WTC11 (cell line): ENCODE measurements around the gene ANXA8. TPM values are rescaled to one million over a fixed set of nuclear protein-coding genes. Genes with fewer than 3 reads are reported as not detected.
"Not testable (repeated sequence)": the region's sequence is repeated elsewhere in the genome, so short reads cannot be mapped to it uniquely, and the experiment has no call there.

Experiments
- ATAC-seq: fragments of 200-7000 bp; cut with Tn5 transposase; 2 replicates; pipeline ENCODE4 v1.10.0; 2021; ENCODE audit warnings: mild to moderate bottlenecking, moderate library complexity
- Bru-seq: library from RNA; stranded (reverse); fragments of 400-500 nt; gene quantifications from one replicate; lab custom pipeline; 2021; lab: Mats Ljungman, UMichigan
- CTCF ChIA-PET: fragments of 300-600 bp; sonication (Branson Sonifier 250); formaldehyde crosslinking; loops from one replicate; lab custom pipeline; 2021; ENCODE audit warnings: antibody characterized with exemption; lab: Charles Lee
- POLR2A ChIA-PET: fragments of 350-600 bp; sonication (Branson Sonifier 250); formaldehyde crosslinking; loops from one replicate; lab custom pipeline; 2021; ENCODE audit warnings: antibody characterized with exemption; lab: Charles Lee
- DNase-seq: peaks from one replicate; pipeline ENCODE4 v3.0.0; 2021; ENCODE audit warnings: low spot score
- H3K27ac Mint-ChIP-seq: 2 replicates; pipeline ENCODE4 v1.8.0; 2021; ENCODE audit warnings: mixed read lengths
- H3K27me3 Mint-ChIP-seq: 2 replicates; pipeline ENCODE4 v1.8.0; 2021; ENCODE audit warnings: low read depth, mild to moderate bottlenecking, moderate library complexity, mixed read lengths
- H3K36me3 Mint-ChIP-seq: 2 replicates; pipeline ENCODE4 v1.8.0; 2021; ENCODE audit warnings: mixed read lengths
- H3K4me1 Mint-ChIP-seq: 2 replicates; pipeline ENCODE4 v1.8.0; 2022; ENCODE audit warnings: mixed read lengths
- H3K4me3 Mint-ChIP-seq: 2 replicates; pipeline ENCODE4 v1.8.0; 2021; ENCODE audit warnings: mild to moderate bottlenecking, moderate library complexity, mixed read lengths
- H3K9me3 Mint-ChIP-seq: 2 replicates; pipeline ENCODE4 v1.8.0; 2021; ENCODE audit warnings: mixed read lengths
- long read RNA-seq, 3 experiments: library from RNA in 1 of 3; library from capped mRNA in 1 of 3; library from polyadenylated mRNA in 1 of 3; unstranded in 2 of 3; stranded (forward) in 1 of 3; transcript quantifications; one replicate each; pipeline ENCODE4 v2.0.0, GENCODE V29; 2021
- total RNA-seq: library from RNA; stranded (reverse); gene quantifications from 3 replicates; pipeline ENCODE4 v1.2.3, GENCODE V29; 2021

Gene ANXA8
- 0.18 to 0.20 TPM in 2 of 3 replicates, not detected in the other for total RNA-seq
- Bru-seq, nascent RNA: percentile 4 among the genes with signal in this experiment
- long read RNA-seq, experiment 1: 0 reads
- long read RNA-seq, experiment 2: 0 reads
- long read RNA-seq, experiment 3: 0 reads

- H3K4me3 Mint-ChIP-seq, ATAC-seq, POLR2A ChIA-PET, H3K4me1 Mint-ChIP-seq, H3K27me3 Mint-ChIP-seq, H3K36me3 Mint-ChIP-seq, H3K27ac Mint-ChIP-seq, H3K9me3 Mint-ChIP-seq, DNase-seq, CTCF ChIA-PET: not testable (repeated sequence)
Observed at GRCh38 chr10:47483923-47484322, at the start of gene ANXA8. Gene ANXA8 (minus strand): TSS chr10:47484115. CDS start chr10:47483933, 182 bp downstream.

- ATAC-seq, H3K27me3 Mint-ChIP-seq, H3K4me3 Mint-ChIP-seq, CTCF ChIA-PET, H3K36me3 Mint-ChIP-seq, DNase-seq, H3K27ac Mint-ChIP-seq, H3K9me3 Mint-ChIP-seq, POLR2A ChIA-PET, H3K4me1 Mint-ChIP-seq: not testable (repeated sequence)
Observed at GRCh38 chr10:47523475-47523874, 39.6 kb upstream of the ANXA8 start, which contains the start of gene AGAP9. Gene AGAP9 (minus strand): TSS chr10:47523638. CDS start chr10:47523526, 112 bp downstream.

- H3K36me3 Mint-ChIP-seq, POLR2A ChIA-PET: not testable (repeated sequence)
Observed at GRCh38 chr10:47502313-47502712, 18.4 kb upstream of the ANXA8 start.

GRCh38 chr10:47494226-47494625 lies 10.3 kb upstream of the ANXA8 start:
- H3K9me3 Mint-ChIP-seq, CTCF ChIA-PET, H3K4me1 Mint-ChIP-seq, ATAC-seq, POLR2A ChIA-PET, H3K4me3 Mint-ChIP-seq, DNase-seq, H3K36me3 Mint-ChIP-seq, H3K27me3 Mint-ChIP-seq, H3K27ac Mint-ChIP-seq: not testable (repeated sequence)

More at GRCh38 chr10:47502313-47502712, 18.4 kb upstream of the ANXA8 start:
- CTCF ChIA-PET, H3K4me3 Mint-ChIP-seq, H3K9me3 Mint-ChIP-seq, H3K27ac Mint-ChIP-seq, DNase-seq, ATAC-seq, H3K4me1 Mint-ChIP-seq, H3K27me3 Mint-ChIP-seq: not testable (repeated sequence)

- CTCF ChIA-PET, H3K27ac Mint-ChIP-seq, DNase-seq, ATAC-seq, H3K36me3 Mint-ChIP-seq, H3K4me1 Mint-ChIP-seq, H3K27me3 Mint-ChIP-seq, POLR2A ChIA-PET, H3K9me3 Mint-ChIP-seq, H3K4me3 Mint-ChIP-seq: not testable (repeated sequence)
Observed at GRCh38 chr10:47491600-47491999, 7.7 kb upstream of the ANXA8 start, which contains the start of gene FAM25G. Gene FAM25G (minus strand): TSS chr10:47491700. CDS start chr10:47491674, 26 bp downstream.

GRCh38 chr10:47489630-47490029 lies 5.7 kb upstream of the ANXA8 start:
- H3K27me3 Mint-ChIP-seq, H3K36me3 Mint-ChIP-seq, CTCF ChIA-PET, H3K9me3 Mint-ChIP-seq, H3K4me3 Mint-ChIP-seq, DNase-seq, H3K27ac Mint-ChIP-seq, H3K4me1 Mint-ChIP-seq, ATAC-seq, POLR2A ChIA-PET: not testable (repeated sequence)

GRCh38 chr10:47485943-47486342 lies 2.0 kb upstream of the ANXA8 start:
- H3K27ac Mint-ChIP-seq, CTCF ChIA-PET, POLR2A ChIA-PET: not testable (repeated sequence)

GRCh38 chr10:47484786-47485185 lies 871 bp upstream of the ANXA8 start:
- DNase-seq, H3K9me3 Mint-ChIP-seq, H3K4me1 Mint-ChIP-seq, H3K27me3 Mint-ChIP-seq, H3K27ac Mint-ChIP-seq, ATAC-seq, H3K4me3 Mint-ChIP-seq, CTCF ChIA-PET, H3K36me3 Mint-ChIP-seq, POLR2A ChIA-PET: not testable (repeated sequence)

More at GRCh38 chr10:47485943-47486342, 2.0 kb upstream of the ANXA8 start:
- not testable (repeated sequence) for ATAC-seq, DNase-seq, H3K36me3 Mint-ChIP-seq, H3K9me3 Mint-ChIP-seq, H3K4me1 Mint-ChIP-seq, H3K27me3 Mint-ChIP-seq, H3K4me3 Mint-ChIP-seq

- H3K4me1 Mint-ChIP-seq, POLR2A ChIA-PET, H3K4me3 Mint-ChIP-seq, H3K27ac Mint-ChIP-seq, H3K9me3 Mint-ChIP-seq, H3K27me3 Mint-ChIP-seq, DNase-seq, H3K36me3 Mint-ChIP-seq, ATAC-seq, CTCF ChIA-PET: not testable (repeated sequence)
Observed at GRCh38 chr10:47482367-47482766, 1.5 kb downstream of the ANXA8 start.

GRCh38 chr10:47481768-47482181 lies 2.1 kb downstream of the ANXA8 start:
- CTCF ChIA-PET, POLR2A ChIA-PET, H3K9me3 Mint-ChIP-seq, H3K27ac Mint-ChIP-seq, H3K27me3 Mint-ChIP-seq, H3K4me1 Mint-ChIP-seq, H3K36me3 Mint-ChIP-seq, ATAC-seq, DNase-seq, H3K4me3 Mint-ChIP-seq: not testable (repeated sequence)

- ATAC-seq: peak; percentile 58
- DNase-seq, H3K36me3 Mint-ChIP-seq, H3K4me1 Mint-ChIP-seq, H3K9me3 Mint-ChIP-seq, POLR2A ChIA-PET, H3K4me3 Mint-ChIP-seq, CTCF ChIA-PET, H3K27me3 Mint-ChIP-seq, H3K27ac Mint-ChIP-seq: not testable (repeated sequence)
Observed at GRCh38 chr10:47481182-47481766, 2.6 kb downstream of the ANXA8 start.

GRCh38 chr10:47480133-47480532 lies 3.8 kb downstream of the ANXA8 start:
- H3K27me3 Mint-ChIP-seq, H3K9me3 Mint-ChIP-seq, DNase-seq, CTCF ChIA-PET, H3K4me1 Mint-ChIP-seq, H3K36me3 Mint-ChIP-seq, POLR2A ChIA-PET, H3K27ac Mint-ChIP-seq, H3K4me3 Mint-ChIP-seq: not testable (repeated sequence)
- ATAC-seq: peak; percentile 37
